HCT116 (cell line): ENCODE results near the gene PARVA.

Experiments used
- CEBPB ChIP-seq: IDR thresholded peaks from 2 replicates; pipeline ENCODE4 v1.6.1; 2012; ENCODE audit warnings: low read depth
- CTCF ChIP-seq, 3 experiments: fragments of 200-600 bp in 1 of 3; sonication (generic) in 1 of 3; IDR thresholded peaks in 2 of 3; conservative IDR thresholded peaks in 1 of 3; 2 replicates each; pipeline ENCODE4 v1.5.1; 2012 to 2017; ENCODE audit warnings: low read depth in 2 of 3, low read length in 2 of 3, antibody characterized with exemption in 1 of 3, borderline replicate concordance in 1 of 3, control low read depth in 1 of 3, mild to moderate bottlenecking in 1 of 3, mixed read lengths in 1 of 3, mixed run types in 1 of 3, moderate library complexity in 1 of 3; ENCODE audit not compliant: insufficient read depth in 1 of 3
- ELF1 ChIP-seq: IDR thresholded peaks from 2 replicates; pipeline ENCODE4 v1.6.1; 2012; ENCODE audit warnings: low read depth, borderline replicate concordance
- EZH2 ChIP-seq: fragments of 200-600 bp; sonication (generic); IDR thresholded peaks from 2 replicates; pipeline ENCODE4 v1.6.1; 2017; ENCODE audit warnings: antibody characterized with exemption, mixed run types
- EZH2phosphoT487 ChIP-seq: fragments of 200-600 bp; IDR thresholded peaks from 2 replicates; pipeline ENCODE4 v1.6.1; 2018; ENCODE audit warnings: antibody characterized with exemption, borderline replicate concordance
- FOSL1 ChIP-seq: IDR thresholded peaks from 2 replicates; pipeline ENCODE4 v1.6.1; 2012; ENCODE audit warnings: low read depth
- MAX ChIP-seq: IDR thresholded peaks from 2 replicates; pipeline ENCODE4 v1.6.1; 2012
- POLR2A ChIP-seq: IDR thresholded peaks from 2 replicates; pipeline ENCODE4 v1.7.0; 2011; ENCODE audit warnings: borderline replicate concordance; ENCODE audit not compliant: insufficient read depth, insufficient read length; ENCODE audit errors: extremely low read depth
- POLR2AphosphoS5 ChIP-seq: IDR thresholded peaks from 2 replicates; pipeline ENCODE4 v1.6.1; 2011; ENCODE audit warnings: mild to moderate bottlenecking, low read depth, low read length, moderate library complexity

- TF ChIP-seq CTCF (IDR thresholded peaks at IDR 0.05 in 2 of 3, conservative IDR thresholded peaks at IDR 0.05 in 1 of 3; ENCODE audit: borderline replicate concordance in 1 of 3, insufficient read depth in 1 of 3, low read depth in 2 of 3, low read length in 2 of 3) (no peak), POLR2A (no peak), MAX (no peak), FOSL1 (no peak), CEBPB (no peak), POLR2AphosphoS5 (no peak), ELF1 (no peak), EZH2 (no peak), EZH2phosphoT487 (no peak)
Measured at GRCh38 chr11:12459374-12459773, 82.0 kb downstream of the PARVA start.
